OCI-LY1 (cell line): ENCODE measurements around the gene AQP11.

Experiments
- EZH2 ChIP-seq: fragments of 200-600 bp; sonication (generic), shearing (Covaris generic); IDR thresholded peaks from 2 replicates; pipeline ENCODE4 v1.8.0; 2017; ENCODE audit warnings: borderline replicate concordance, mixed run types, mild to moderate bottlenecking, antibody characterized with exemption, low read length, moderate library complexity, mixed read lengths
- TF ChIP-seq, protein P1 (sequence below): fragments of 200-600 bp; sonication (generic), shearing (Covaris generic); IDR thresholded peaks from 2 replicates; pipeline ENCODE4 v1.5.1; 2017; ENCODE audit warnings: mild to moderate bottlenecking, antibody characterized with exemption, low read length, moderate library complexity, mixed read lengths

DNA sequence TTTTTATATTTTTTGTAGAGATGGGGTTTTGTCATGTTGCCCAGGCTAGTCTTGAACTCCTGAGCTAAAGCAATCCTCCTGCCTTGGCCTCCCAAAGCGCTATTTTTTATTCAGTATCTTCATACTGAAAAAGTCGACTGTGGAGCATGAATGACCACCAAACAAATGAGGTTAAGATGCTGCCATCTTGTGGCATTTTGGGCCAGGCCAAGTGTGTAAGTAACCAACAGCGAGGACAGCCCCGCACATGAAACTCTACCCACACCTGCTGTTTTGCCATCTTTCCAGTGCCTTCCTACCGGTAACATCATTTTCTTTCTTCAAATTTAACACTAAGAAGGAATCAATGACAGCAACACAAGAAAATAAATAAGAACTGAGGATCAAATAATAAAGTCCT is 32.2 kb upstream of the AQP11 start:
- TF ChIP-seq, protein P1, sequence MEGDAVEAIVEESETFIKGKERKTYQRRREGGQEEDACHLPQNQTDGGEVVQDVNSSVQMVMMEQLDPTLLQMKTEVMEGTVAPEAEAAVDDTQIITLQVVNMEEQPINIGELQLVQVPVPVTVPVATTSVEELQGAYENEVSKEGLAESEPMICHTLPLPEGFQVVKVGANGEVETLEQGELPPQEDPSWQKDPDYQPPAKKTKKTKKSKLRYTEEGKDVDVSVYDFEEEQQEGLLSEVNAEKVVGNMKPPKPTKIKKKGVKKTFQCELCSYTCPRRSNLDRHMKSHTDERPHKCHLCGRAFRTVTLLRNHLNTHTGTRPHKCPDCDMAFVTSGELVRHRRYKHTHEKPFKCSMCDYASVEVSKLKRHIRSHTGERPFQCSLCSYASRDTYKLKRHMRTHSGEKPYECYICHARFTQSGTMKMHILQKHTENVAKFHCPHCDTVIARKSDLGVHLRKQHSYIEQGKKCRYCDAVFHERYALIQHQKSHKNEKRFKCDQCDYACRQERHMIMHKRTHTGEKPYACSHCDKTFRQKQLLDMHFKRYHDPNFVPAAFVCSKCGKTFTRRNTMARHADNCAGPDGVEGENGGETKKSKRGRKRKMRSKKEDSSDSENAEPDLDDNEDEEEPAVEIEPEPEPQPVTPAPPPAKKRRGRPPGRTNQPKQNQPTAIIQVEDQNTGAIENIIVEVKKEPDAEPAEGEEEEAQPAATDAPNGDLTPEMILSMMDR = peak; percentile 47; the same call in 1 of the 2 replicates
- TF ChIP-seq EZH2 = no peak
